Left lung (tissue), 10 donors: ENCODE data around the gene AUTS2. TPM values are rescaled to one million over a fixed set of nuclear protein-coding genes. Genes with fewer than 3 reads are reported as not detected.

ENCODE experiments used
- ATAC-seq: fragments of 200-7000 bp; cut with Tn5 transposase; one replicate; pipeline ENCODE4 v1.9.1; 2020; ENCODE audit warnings: moderate library complexity
- DNase-seq, 4 donors: peaks; one replicate each; pipeline ENCODE4 v3.0.0-alpha.2; 2013 to 2020
- H3K27ac ChIP-seq, 2 donors: fragments of 200-600 bp; sonication (generic) in 1 of 2; one replicate each; pipeline versions ENCODE4 v1.5.0 to v1.8.0; 2020 to 2021
- H3K27me3 ChIP-seq, 2 donors: fragments of 200-600 bp; sonication (generic) in 1 of 2; one replicate each; pipeline versions ENCODE4 v1.5.0 to v1.8.0; 2020 to 2021
- H3K36me3 ChIP-seq, 2 donors: fragments of 200-600 bp; sonication (generic) in 1 of 2; one replicate each; pipeline versions ENCODE4 v1.5.0 to v1.8.0; 2020 to 2021
- H3K4me1 ChIP-seq, 2 donors: fragments of 200-600 bp; one replicate each; pipeline ENCODE4 v1.8.0; 2021
- H3K4me3 ChIP-seq, 2 donors: fragments of 200-600 bp; sonication (generic) in 1 of 2; one replicate each; pipeline versions ENCODE4 v1.5.0 to v1.8.0; 2020 to 2021; ENCODE audit warnings: mild to moderate bottlenecking in 1 of 2
- H3K9me3 ChIP-seq, 2 donors: fragments of 200-600 bp; sonication (generic) in 1 of 2; one replicate each; pipeline versions ENCODE4 v1.5.0 to v1.8.0; 2020 to 2021
- intact Hi-C, 2 donors: fragments of 100-400 bp; cut with DNase I; formaldehyde crosslinking; loops; one replicate each; pipeline versions ENCODE4 v1.11.2 to v1.14.2; 2022
- polyA plus RNA-seq, 6 donors: library from polyadenylated mRNA; unstranded; fragments of 120-200 nt; gene quantifications; one replicate each; pipeline ENCODE4 v1.2.1, GENCODE V29; 2013; ENCODE audit not compliant: insufficient read length in 6 of 6
- total RNA-seq, 2 donors: library from RNA; stranded (reverse); fragmentation: NEBNext Ultra II Directional; extraction: Animal tissue kit (Norgen Biotek cat#: 25700); gene quantifications; one replicate each; pipeline ENCODE4 v1.2.1, GENCODE V29; 2021
- TF ChIP-seq, protein P1 (sequence below), 2 donors: fragments of 200-600 bp; sonication (generic) in 1 of 2; IDR thresholded peaks; one replicate each; pipeline versions ENCODE4 v1.5.0 to v1.8.0; 2021; ENCODE audit warnings: antibody characterized with exemption in 2 of 2
- donor health status: DM: no; HTN: yes; CAD: no.
- donor health status: DM: no; HTN: no; CAD: no.

AUTS2 gene
- total and polyA plus RNA-seq, 8 donors: 40.4 to 119 (median 103) TPM

DNA sequence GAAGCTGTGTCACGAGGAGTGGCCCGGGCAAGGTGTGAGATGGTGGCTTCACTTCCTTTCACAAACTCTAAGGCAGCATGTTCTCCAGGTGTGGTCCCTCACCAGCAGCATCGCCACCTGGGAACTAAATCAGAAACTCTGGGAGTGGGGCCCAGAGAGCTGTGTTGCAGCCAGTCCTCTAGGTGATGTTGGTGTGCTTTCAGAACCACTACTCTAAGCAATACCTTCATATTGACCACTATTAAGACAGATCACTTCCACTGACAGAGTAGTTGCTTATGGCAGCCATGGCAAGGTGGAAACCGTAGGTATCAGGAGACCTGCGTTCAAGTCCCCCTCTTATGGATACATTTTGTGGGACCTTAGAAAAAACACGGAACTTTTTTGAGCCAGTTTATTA is 1037.9 kb downstream of the AUTS2 start:
- H3K36me3 ChIP-seq: no peaks in the 10 kb centered on the region
- no peaks in the 10 kb centered on the region for H3K27me3 ChIP-seq
- no peaks in the 10 kb centered on the region for H3K4me1 ChIP-seq
- intact Hi-C loops: no loop called here
- no peaks in the 10 kb centered on the region for H3K9me3 ChIP-seq
- no peak for ATAC-seq
- DNase-seq: no peak
- TF ChIP-seq, protein P1, sequence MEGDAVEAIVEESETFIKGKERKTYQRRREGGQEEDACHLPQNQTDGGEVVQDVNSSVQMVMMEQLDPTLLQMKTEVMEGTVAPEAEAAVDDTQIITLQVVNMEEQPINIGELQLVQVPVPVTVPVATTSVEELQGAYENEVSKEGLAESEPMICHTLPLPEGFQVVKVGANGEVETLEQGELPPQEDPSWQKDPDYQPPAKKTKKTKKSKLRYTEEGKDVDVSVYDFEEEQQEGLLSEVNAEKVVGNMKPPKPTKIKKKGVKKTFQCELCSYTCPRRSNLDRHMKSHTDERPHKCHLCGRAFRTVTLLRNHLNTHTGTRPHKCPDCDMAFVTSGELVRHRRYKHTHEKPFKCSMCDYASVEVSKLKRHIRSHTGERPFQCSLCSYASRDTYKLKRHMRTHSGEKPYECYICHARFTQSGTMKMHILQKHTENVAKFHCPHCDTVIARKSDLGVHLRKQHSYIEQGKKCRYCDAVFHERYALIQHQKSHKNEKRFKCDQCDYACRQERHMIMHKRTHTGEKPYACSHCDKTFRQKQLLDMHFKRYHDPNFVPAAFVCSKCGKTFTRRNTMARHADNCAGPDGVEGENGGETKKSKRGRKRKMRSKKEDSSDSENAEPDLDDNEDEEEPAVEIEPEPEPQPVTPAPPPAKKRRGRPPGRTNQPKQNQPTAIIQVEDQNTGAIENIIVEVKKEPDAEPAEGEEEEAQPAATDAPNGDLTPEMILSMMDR (IDR thresholded peaks at IDR 0.05): no peak
- no peak overlapping the region for H3K27ac ChIP-seq
- H3K4me3 ChIP-seq: no peak overlapping the region

- no peaks in the 10 kb centered on the region for H3K27me3 ChIP-seq
- intact Hi-C loops: no loop called here
- H3K4me1 ChIP-seq: no peaks in the 10 kb centered on the region
- H3K4me3 ChIP-seq: no peak overlapping the region
- ATAC-seq (no peak), DNase-seq (no peak)
- no peaks in the 10 kb centered on the region for H3K36me3 ChIP-seq
- H3K9me3 ChIP-seq: peaks cover 0 to 9% of the 10 kb centered on the region in 2 donors
- no peak overlapping the region for H3K27ac ChIP-seq
- TF ChIP-seq, protein P1 (IDR thresholded peaks at IDR 0.05): no peak
These were observed 1039.5 kb downstream of the AUTS2 start for GRCh38 chr7:70637726-70638125.

DNA sequence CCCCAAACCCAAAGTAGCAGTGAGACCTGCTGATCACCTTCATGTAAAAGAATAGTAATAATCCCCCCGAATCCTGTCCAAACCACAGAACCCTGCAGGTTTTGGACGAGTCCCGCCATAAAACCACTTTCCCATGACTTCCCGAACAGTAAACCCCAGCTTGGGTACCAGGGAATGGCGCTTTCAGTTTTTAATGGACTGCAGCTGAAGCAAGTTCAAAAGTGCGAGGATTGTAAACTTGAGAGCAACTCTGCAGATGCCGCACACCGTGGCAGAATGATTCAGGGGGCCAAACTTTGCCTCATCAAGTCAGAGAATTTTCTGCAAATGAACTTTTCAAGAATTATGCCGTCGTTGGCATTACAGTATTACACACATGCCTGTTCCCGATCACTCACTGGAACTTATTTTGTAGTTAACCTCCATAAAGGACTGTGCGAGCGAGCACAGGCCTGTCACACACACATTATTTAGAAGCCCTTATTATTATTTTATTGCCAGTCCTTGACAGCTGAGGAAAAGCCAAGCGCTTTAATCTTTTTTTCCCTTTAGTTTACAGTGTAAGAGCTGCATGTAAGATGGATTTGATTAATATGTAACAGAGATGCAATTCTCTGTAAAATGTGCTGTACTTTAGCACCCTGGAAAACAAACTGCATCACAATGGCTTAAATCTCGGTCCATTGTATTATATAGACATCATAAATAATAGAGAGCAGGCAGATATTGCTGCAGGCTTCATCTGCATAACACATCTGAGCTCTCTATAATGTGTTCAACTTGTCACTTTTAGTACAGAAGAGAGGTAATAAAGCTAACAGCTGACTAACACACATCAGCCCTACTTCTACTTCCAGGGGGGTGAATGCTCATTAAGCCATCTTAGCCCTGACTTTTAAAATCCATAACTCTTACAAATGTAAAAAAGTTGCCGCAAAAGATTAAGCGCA is 1040.2 kb downstream of the AUTS2 start:
- TF ChIP-seq, protein P1 (IDR thresholded peaks at IDR 0.05): no peak
- intact Hi-C loops: no loop called here
- Histone ChIP-seq H3K36me3 (no peaks in the 10 kb centered on the region), H3K27ac (no peak overlapping the region), H3K4me1 (no peaks in the 10 kb centered on the region), H3K4me3 (no peak overlapping the region), H3K9me3 (peaks cover 0 to 9% of the 10 kb centered on the region in 2 donors), H3K27me3 (no peaks in the 10 kb centered on the region)
- DNase-seq: no peak
- ATAC-seq: no peak

GRCh38 chr7:70640266-70640833 is 1042.1 kb downstream of the AUTS2 start:
- Histone ChIP-seq H3K4me1 (no peaks in the 10 kb centered on the region), H3K4me3 (no peak overlapping the region), H3K36me3 (no peaks in the 10 kb centered on the region), H3K9me3 (peaks cover 0 to 9% of the 10 kb centered on the region in 2 donors), H3K27ac (no peak overlapping the region), H3K27me3 (no peaks in the 10 kb centered on the region)
- DNase-seq (no peak), ATAC-seq (no peak)
- intact Hi-C loops: no loop called here
- TF ChIP-seq, protein P1 (IDR thresholded peaks at IDR 0.05): no peak

DNA sequence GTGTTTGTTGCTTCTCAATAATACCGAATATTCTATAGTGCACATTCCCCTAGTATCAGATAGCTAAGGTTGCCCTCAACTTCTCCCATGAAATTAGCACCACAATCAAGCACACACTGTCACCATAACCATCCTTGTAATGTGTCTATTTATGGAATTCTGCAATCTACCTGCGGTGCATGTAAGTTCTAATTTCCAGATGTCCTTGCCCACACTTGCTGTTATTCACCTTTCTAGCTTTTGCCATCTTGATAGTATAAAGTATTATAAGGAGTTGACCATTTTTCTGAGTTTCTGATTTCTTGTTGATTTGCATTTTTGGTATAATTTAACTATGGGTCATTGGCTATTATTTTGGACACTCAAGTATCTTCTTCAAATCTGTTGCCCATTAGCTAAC is 1043.6 kb downstream of the AUTS2 start:
- ATAC-seq (no peak), DNase-seq (no peak)
- Histone ChIP-seq H3K4me1 (no peaks in the 10 kb centered on the region), H3K4me3 (no peak overlapping the region), H3K27ac (no peak overlapping the region), H3K27me3 (no peaks in the 10 kb centered on the region), H3K9me3 (peaks cover 0 to 9% of the 10 kb centered on the region in 2 donors), H3K36me3 (no peaks in the 10 kb centered on the region)
- intact Hi-C loops: no loop called here
- TF ChIP-seq, protein P1 (IDR thresholded peaks at IDR 0.05): no peak
